GM12801 (cell line): Measurements from ENCODE around the gene ZNF679.

ENCODE experiments used
- CTCF ChIP-seq: IDR thresholded peaks from one replicate; pipeline ENCODE4 v1.5.1; 2011; ENCODE audit warnings: control low read depth; ENCODE audit not compliant: insufficient read length; ENCODE audit errors: extremely low read depth

Gene ZNF679

GRCh38 chr7:64187408-64187807, 40.9 kb upstream of the ZNF679 start:
- TF ChIP-seq CTCF, result no peak

- no peak for TF ChIP-seq CTCF
Measured at GRCh38 chr7:64192148-64192704, 36.0 kb upstream of the ZNF679 start.

DNA sequence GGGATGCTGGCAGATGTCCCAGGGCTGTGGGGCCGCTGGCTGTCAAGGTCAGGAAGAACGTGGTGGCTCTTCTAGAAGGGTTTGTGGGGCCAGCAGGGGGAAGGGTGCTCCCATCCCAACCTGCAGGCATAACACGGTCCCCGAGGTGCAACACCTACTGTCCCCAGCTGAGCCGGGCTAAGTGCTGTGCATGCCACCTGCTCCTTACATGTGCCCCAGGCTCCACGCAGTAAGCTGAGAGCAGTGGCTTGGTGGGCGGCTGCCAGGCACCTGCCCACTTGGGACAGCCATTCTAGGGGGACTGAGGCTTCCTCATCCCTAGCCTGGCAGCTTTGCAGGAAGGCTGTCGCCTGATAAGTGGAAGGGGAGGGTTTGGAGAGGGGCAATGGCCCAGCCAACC, 35.5 kb upstream of the ZNF679 start:
- TF ChIP-seq CTCF, result no peak

GRCh38 chr7:64206903-64207302, 21.4 kb upstream of the ZNF679 start, which contains the start of gene ZNF735:
Gene ZNF735 (plus strand): TSS chr7:64207203. CDS start chr7:64207203, 0 bp downstream.
- no peak for TF ChIP-seq CTCF

DNA sequence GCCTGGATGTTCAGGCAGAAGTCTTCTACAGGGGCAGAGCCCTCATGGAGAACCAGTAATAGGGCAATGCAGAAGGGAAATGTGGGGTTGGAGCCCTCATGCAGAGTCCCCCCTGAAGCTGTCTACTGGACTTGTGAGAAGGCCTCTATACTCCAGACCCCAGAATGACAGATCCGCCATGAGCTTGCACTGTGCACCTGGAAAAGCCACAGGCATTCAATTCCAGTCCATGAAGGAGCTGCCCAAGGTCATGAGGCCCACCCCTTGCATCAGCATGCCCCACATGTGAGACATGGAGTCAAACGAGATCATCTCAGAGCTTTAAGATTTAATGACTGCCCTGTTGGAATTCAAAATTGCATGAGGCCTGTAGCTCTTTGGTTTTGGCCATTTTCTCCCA, 4.9 kb upstream of the ZNF679 start:
- TF ChIP-seq CTCF, result no peak

DNA sequence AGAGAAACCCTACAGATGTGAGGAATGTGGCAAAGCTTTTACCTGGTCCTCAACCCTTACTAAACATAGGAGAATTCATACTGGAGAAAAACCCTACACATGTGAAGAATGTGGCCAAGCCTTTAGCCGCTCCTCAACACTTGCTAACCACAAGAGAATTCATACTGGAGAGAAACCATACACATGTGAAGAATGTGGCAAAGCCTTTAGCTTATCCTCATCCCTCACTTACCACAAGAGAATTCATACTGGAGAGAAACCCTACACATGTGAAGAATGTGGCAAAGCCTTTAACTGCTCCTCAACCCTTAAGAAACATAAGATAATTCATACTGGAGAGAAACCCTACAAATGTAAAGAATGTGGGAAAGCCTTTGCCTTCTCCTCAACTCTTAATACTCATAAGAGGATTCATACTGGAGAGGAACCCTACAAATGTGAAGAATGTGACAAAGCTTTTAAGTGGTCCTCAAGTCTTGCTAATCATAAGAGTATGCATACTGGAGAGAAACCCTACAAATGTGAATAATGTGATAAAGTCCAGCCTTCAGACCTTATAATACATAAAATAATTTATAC, 38.2 kb downstream of the ZNF679 start:
- TF ChIP-seq CTCF, result no peak

DNA sequence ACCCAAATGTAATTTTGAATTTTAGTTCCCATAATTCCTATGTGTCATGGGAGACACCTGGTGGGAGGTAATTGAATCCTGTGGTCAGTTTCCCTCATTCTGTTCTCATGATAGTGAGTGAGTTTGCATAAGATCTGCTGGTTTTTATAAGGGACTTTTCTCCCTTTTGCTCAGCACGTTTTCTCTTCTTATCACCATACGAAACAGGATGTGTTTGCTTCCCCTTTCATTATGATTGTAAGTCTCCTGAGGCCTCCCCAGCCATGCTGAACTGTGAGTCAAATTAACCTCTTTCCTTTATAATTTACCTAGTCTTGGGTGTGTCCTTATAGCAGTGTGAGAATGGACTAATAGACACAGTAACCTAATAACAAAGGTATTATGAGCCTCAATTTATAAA, 49.4 kb downstream of the ZNF679 start:
- TF ChIP-seq CTCF, result no peak
